Mammary epithelial cell (primary cell): ENCODE results near the gene TFCP2.

ENCODE experiments used
- CTCF ChIP-seq, 2 donors: IDR thresholded peaks in 1 of 2; conservative IDR thresholded peaks in 1 of 2; 2 replicates each; pipeline ENCODE4 v1.5.1; 2011 to 2012; ENCODE audit warnings: inconsistent platforms in 2 of 2, low read length in 2 of 2, mild to moderate bottlenecking in 2 of 2, control low read depth in 1 of 2, low read depth in 1 of 2; ENCODE audit not compliant: insufficient read depth in 1 of 2; ENCODE audit errors: extremely low read depth in 1 of 2
- EZH2 ChIP-seq: IDR thresholded peaks from 2 replicates; pipeline ENCODE4 v1.6.1; 2012; ENCODE audit warnings: low read length, inconsistent platforms, borderline replicate concordance

DNA sequence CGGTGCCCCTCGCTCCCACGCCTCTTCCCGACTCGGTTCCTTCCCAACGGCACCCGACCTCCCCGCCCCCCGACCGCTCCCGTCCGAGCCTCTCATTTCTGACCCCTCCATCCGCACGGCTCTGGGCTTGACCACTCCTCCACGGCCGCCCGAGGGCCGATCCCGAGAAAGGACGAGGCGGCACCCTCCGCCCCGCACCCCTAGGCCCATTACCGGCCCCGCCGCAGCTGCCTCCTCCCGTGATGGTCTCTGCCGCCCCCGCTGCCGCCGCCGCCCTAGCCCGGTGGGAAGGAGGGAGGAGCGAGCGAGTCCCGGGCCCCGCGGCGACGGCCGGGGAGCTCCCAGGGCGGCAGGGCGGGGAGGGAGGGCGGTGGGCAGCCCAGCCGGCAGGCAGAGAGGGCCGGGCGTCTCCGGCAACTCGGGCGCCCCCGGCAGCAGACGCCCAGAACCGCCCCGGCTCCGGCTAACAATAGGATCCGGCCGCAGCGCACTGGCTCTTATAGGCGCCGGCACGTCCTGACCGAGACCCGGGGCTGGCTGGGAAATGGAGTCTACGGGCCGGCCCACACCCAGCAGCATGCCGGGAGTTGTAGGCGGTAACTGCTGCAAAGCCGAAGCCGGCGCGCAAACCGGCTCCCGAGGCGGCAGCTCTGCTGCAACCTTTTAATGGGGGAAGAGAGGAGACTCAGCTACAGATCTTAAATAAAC is 89.7 kb downstream of the TFCP2 start, which contains the start of gene CSRNP2:
- TF ChIP-seq EZH2 (no peak), CTCF (conservative IDR thresholded peaks at IDR 0.05 in 1 of 2, IDR thresholded peaks at IDR 0.05 in 1 of 2; ENCODE audit: extremely low read depth in 1 of 2, insufficient read depth in 1 of 2, low read depth in 1 of 2, low read length in 2 of 2) (no peak)
